GM12878 (cell line): ENCODE results near the gene RCAN2.

Source experiments
- CREM ChIP-seq: IDR thresholded peaks from 2 replicates; pipeline ENCODE4 v1.6.1; 2014; ENCODE audit warnings: antibody characterized with exemption, low read depth
- CTCF ChIP-seq, 3 experiments: IDR thresholded peaks in 2 of 3; conservative IDR thresholded peaks in 1 of 3; 2 replicates each; pipeline ENCODE4 v1.5.1; 2011; ENCODE audit warnings: low read depth in 3 of 3, low read length in 3 of 3, mild to moderate bottlenecking in 3 of 3, control low read depth in 2 of 3, moderate library complexity in 2 of 3, inconsistent platforms in 1 of 3, mixed read lengths in 1 of 3; ENCODE audit not compliant: control insufficient read depth in 2 of 3, insufficient read depth in 1 of 3; ENCODE audit errors: extremely low read depth in 1 of 3
- EED ChIP-seq: sonication (generic); IDR thresholded peaks from 2 replicates; pipeline ENCODE4 v1.6.1; 2016; ENCODE audit warnings: antibody characterized with exemption, low read depth
- EP300 ChIP-seq, 2 experiments: fragments of 150-350 bp in 1 of 2; IDR thresholded peaks; 2 replicates each; pipeline ENCODE4 v1.6.1; 2011 to 2012; ENCODE audit warnings: low read depth in 2 of 2, low read length in 2 of 2, borderline replicate concordance in 1 of 2, improper control_type of control experiment in 1 of 2, inconsistent platforms in 1 of 2; ENCODE audit not compliant: control insufficient read depth in 1 of 2
- EZH2 ChIP-seq: IDR thresholded peaks from 2 replicates; pipeline ENCODE4 v1.6.1; 2012; ENCODE audit warnings: low read depth, mild to moderate bottlenecking, control low read depth, inconsistent platforms, low read length, borderline replicate concordance; ENCODE audit not compliant: control insufficient read depth
- POLR2A ChIP-seq: IDR thresholded peaks from 2 replicates; pipeline ENCODE4 v1.6.1; 2011; ENCODE audit warnings: low read depth, mild to moderate bottlenecking, low read length
- POLR2AphosphoS5 ChIP-seq: IDR thresholded peaks from 2 replicates; pipeline ENCODE4 v1.6.1; 2011; ENCODE audit warnings: mild to moderate bottlenecking, low read length, inconsistent platforms
- SMC3 ChIP-seq: IDR thresholded peaks from 2 replicates; pipeline ENCODE4 v1.6.1; 2011; ENCODE audit warnings: low read length, improper control_type of control experiment, borderline replicate concordance
- ZNF274 ChIP-seq: IDR thresholded peaks from one replicate; pipeline ENCODE4 v1.8.0; 2011; ENCODE audit not compliant: insufficient read length, insufficient read depth
- TF ChIP-seq, protein P1 (sequence below): fragments of 450-650 bp; IDR thresholded peaks from 2 replicates; pipeline ENCODE4 v1.6.1; 2018; ENCODE audit warnings: mild to moderate bottlenecking, low read depth, moderate library complexity; ENCODE audit not compliant: partially characterized antibody

DNA sequence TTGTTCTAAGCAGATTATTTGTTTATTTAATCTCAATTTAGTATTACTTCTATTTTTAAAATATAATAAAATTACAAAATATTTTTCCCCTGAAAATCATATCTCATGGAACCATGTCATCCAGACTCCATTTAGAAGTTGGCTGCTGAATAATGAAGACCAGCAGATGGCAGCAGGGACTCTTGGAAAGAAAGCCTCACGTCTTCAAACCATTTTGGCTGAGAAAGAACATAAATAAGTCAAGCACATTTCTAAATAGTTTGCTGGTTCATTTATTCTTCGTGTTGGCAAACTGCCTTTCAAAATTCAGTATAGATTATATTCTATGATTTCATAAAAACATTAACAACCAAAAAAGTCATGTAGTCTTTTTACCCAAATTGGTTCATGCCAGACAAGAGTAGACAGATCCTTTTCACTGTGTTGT is 71.7 kb downstream of the RCAN2 start:
- TF ChIP-seq EED, result no peak
- no peak for TF ChIP-seq CREM
- no peak for TF ChIP-seq POLR2A
- peak; percentile 54 to 65 (median 59); a peak in 5 of 6 replicates for TF ChIP-seq CTCF (IDR thresholded peaks at IDR 0.05 in 2 of 3, conservative IDR thresholded peaks at IDR 0.05 in 1 of 3; ENCODE audit: control insufficient read depth in 2 of 3, extremely low read depth in 1 of 3, insufficient read depth in 1 of 3, low read depth in 3 of 3, low read length in 3 of 3)
- peak; percentile 80 for TF ChIP-seq SMC3
- no peak for TF ChIP-seq ZNF274
- TF ChIP-seq, protein P1, sequence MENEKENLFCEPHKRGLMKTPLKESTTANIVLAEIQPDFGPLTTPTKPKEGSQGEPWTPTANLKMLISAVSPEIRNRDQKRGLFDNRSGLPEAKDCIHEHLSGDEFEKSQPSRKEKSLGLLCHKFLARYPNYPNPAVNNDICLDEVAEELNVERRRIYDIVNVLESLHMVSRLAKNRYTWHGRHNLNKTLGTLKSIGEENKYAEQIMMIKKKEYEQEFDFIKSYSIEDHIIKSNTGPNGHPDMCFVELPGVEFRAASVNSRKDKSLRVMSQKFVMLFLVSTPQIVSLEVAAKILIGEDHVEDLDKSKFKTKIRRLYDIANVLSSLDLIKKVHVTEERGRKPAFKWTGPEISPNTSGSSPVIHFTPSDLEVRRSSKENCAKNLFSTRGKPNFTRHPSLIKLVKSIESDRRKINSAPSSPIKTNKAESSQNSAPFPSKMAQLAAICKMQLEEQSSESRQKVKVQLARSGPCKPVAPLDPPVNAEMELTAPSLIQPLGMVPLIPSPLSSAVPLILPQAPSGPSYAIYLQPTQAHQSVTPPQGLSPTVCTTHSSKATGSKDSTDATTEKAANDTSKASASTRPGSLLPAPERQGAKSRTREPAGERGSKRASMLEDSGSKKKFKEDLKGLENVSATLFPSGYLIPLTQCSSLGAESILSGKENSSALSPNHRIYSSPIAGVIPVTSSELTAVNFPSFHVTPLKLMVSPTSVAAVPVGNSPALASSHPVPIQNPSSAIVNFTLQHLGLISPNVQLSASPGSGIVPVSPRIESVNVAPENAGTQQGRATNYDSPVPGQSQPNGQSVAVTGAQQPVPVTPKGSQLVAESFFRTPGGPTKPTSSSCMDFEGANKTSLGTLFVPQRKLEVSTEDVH, result no peak
- no peak for TF ChIP-seq POLR2AphosphoS5
- no peak for TF ChIP-seq EP300 (IDR thresholded peaks at IDR 0.05; ENCODE audit: borderline replicate concordance in 1 of 2, control insufficient read depth in 1 of 2, low read depth in 2 of 2, low read length in 2 of 2)
- no peak for TF ChIP-seq EZH2
